ENCODE results near the gene GREM1. TPM values are rescaled to one million over a fixed set of nuclear protein-coding genes. Genes with fewer than 3 reads are reported as not detected.
A peak's percentile ranks its signal among the peaks of the same experiment; 100 is the strongest.

GREM1 gene
- total and polyA plus RNA-seq, 2 of the 4 experiments (the other 2 are of a cell fraction) = 848 to 852 TPM

GRCh38 chr15:32687556-32687955 is 30.2 kb upstream of the GREM1 start:
- TF ChIP-seq CHD1 (IDR thresholded peaks at IDR 0.05; ENCODE audit: low read depth, low read length) = no peak
- TF ChIP-seq USF2 (IDR thresholded peaks at IDR 0.05; ENCODE audit: low read depth, low read length) = no peak
- no peak for TF ChIP-seq CTCF (conservative IDR thresholded peaks at IDR 0.05; ENCODE audit: low read depth, low read length)
- TF ChIP-seq FOS (IDR thresholded peaks at IDR 0.05; ENCODE audit: low read depth, low read length) = 0 out of 2 replicates have a peak, but pooled peaks have one; percentile 43
- no peak; the same call in 1 of the 2 replicates for TF ChIP-seq MAFK (IDR thresholded peaks at IDR 0.05; ENCODE audit: low read depth, low read length)
- peak; percentile 37; the same call in 1 of the 2 replicates for TF ChIP-seq POLR2A (IDR thresholded peaks at IDR 0.05; ENCODE audit: low read depth, low read length)
- TF ChIP-seq RAD21 (IDR thresholded peaks at IDR 0.05; ENCODE audit: low read length) = no peak
- TF ChIP-seq RCOR1 (IDR thresholded peaks at IDR 0.05; ENCODE audit: insufficient replicate concordance, low read length) = no peak
- no peak for TF ChIP-seq MXI1 (IDR thresholded peaks at IDR 0.05; ENCODE audit: borderline replicate concordance, low read depth, low read length)
- TF ChIP-seq BHLHE40 (IDR thresholded peaks at IDR 0.05; ENCODE audit: low read depth, low read length) = peak; percentile 14; the same call in 1 of the 2 replicates
- no peak for TF ChIP-seq RFX5 (IDR thresholded peaks at IDR 0.05; ENCODE audit: low read depth, low read length)
- TF ChIP-seq ELK1 (IDR thresholded peaks at IDR 0.05; ENCODE audit: borderline replicate concordance, low read depth, low read length) = no peak
- no peak for TF ChIP-seq MAZ (IDR thresholded peaks at IDR 0.05; ENCODE audit: borderline replicate concordance, low read depth, low read length)
- no peak for TF ChIP-seq NFE2L2 (IDR thresholded peaks at IDR 0.05; ENCODE audit: low read depth, low read length)
- peak; percentile 68 for TF ChIP-seq CEBPB (IDR thresholded peaks at IDR 0.05; ENCODE audit: low read depth, low read length)
- no peak for TF ChIP-seq SMC3 (IDR thresholded peaks at IDR 0.05; ENCODE audit: low read depth, low read length)
- Histone ChIP-seq H2BK20ac (ENCODE audit: low read depth, low read length) (no peak overlapping the region), H2AK9ac (replicated peaks; ENCODE audit: low read depth, low read length, poor library complexity) (no peak overlapping the region), H3K9me1 (ENCODE audit: insufficient read depth, low read length) (peaks cover 14% of the 10 kb centered on the region), H4K5ac (ENCODE audit: low read depth, low read length) (peak overlapping the region; percentile 0; the same call in 1 of the 2 replicates), H2AFZ (replicated peaks; ENCODE audit: low read length, poor library complexity) (no peak overlapping the region), H3K4me2 (ENCODE audit: low read depth, low read length) (no peak overlapping the region), H3K23ac (ENCODE audit: low read depth, low read length) (no peak overlapping the region), H3K4me3 (ENCODE audit: insufficient read depth, low read depth, low read length) (no peak overlapping the region), H2BK120ac (ENCODE audit: low read depth, low read length) (peak overlapping the region; percentile 23; the same call in 1 of the 2 replicates), H3K27ac (ENCODE audit: insufficient read depth, low read length) (no peak overlapping the region), H4K91ac (ENCODE audit: insufficient read depth, low read depth, low read length) (no peak overlapping the region), H2BK15ac (ENCODE audit: low read depth, low read length) (0 out of 3 replicates have a peak overlapping the region, but pooled peaks have one; percentile 3), H3K9me3 (ENCODE audit: control insufficient read depth, insufficient read depth, low read length) (no peaks in the 10 kb centered on the region), H4K8ac (ENCODE audit: low read depth in 2 of 2, low read length in 2 of 2) (no peak overlapping the region), H3K18ac (ENCODE audit: low read depth, low read length) (peak overlapping the region; percentile 9; the same call in 1 of the 2 replicates), H3K9ac (ENCODE audit: low read depth, low read length) (no peak overlapping the region), H2AK5ac (ENCODE audit: low read depth, low read length) (no peak overlapping the region), H2BK5ac (ENCODE audit: low read depth, low read length, poor library complexity, severe bottlenecking) (no peak overlapping the region), H3K27me3 (ENCODE audit: control insufficient read depth, insufficient read depth, low read length) (no peaks in the 10 kb centered on the region), H3K79me1 (ENCODE audit: low read depth in 1 of 2, low read length in 2 of 2) (peaks cover 0 to 13% of the 10 kb centered on the region in 2 experiments; a peak in 2 of 4 replicates), H4K20me1 (ENCODE audit: insufficient read depth, low read length) (no peaks in the 10 kb centered on the region), H3K4me1 (ENCODE audit: control insufficient read depth, insufficient read depth, low read length) (peaks cover 18% of the 10 kb centered on the region), H3K14ac (replicated peaks; ENCODE audit: low read depth, low read length) (no peak overlapping the region), H3K36me3 (ENCODE audit: control insufficient read depth, insufficient read depth, low read length) (no peaks in the 10 kb centered on the region), H3K4ac (ENCODE audit: low read depth, low read length) (peak overlapping the region; percentile 17; the same call in 1 of the 2 replicates), H3K56ac (ENCODE audit: extremely low read depth, insufficient read depth, low read length) (no peak overlapping the region)
- no CpG with 5 or more reads among the region's 5 CpGs for WGBS, 2 experiments (ENCODE audit: extremely low coverage in 2 of 2, insufficient read length in 1 of 2)
- ATAC-seq (ENCODE audit: low read depth) (peak; percentile 19; the same call in 1 of the 2 replicates), DNase-seq (peak; percentile 65)
- BruUV-seq (replicated peaks) = no TSS peak
- dilution Hi-C loops (cut with HindIII; ENCODE audit: low sequenced_read_pairs, unreplicated experiment) = no loop called here
- in situ Hi-C loops (cut with MboI; ENCODE audit: low sequenced_read_pairs) = no loop called here
- ChIA-PET POLR2A (ENCODE audit: unreplicated experiment) (no interaction called here), CTCF (interaction anchor here (0.7 to 1.3 kb wide), 2 partner anchors 25 to 42 kb away, joined by 3 to 5 read pairs; no protein-coding TSS in a partner anchor)
- intact Hi-C loops (cut with micrococcal nuclease) = no loop called here
